GM23338 (cell line): ENCODE results near the gene PRKACA.

Experiments
- CREB1 ChIP-seq: fragments of 250-450 bp; sonication (Bioruptor Pico); IDR thresholded peaks from 2 replicates; pipeline ENCODE4 v1.5.0; 2020; ENCODE audit warnings: low read depth, mild to moderate bottlenecking, moderate library complexity
- CTCF ChIP-seq, 2 experiments: fragments of 200-600 bp in 1 of 2; sonication (generic) in 1 of 2; conservative IDR thresholded peaks; 2 replicates each; pipeline versions ENCODE4 v1.5.1 to v1.6.1; 2016 to 2017; ENCODE audit warnings: antibody characterized with exemption in 2 of 2, low read depth in 2 of 2, mild to moderate bottlenecking in 2 of 2, moderate library complexity in 1 of 2
- EZH2 ChIP-seq: fragments of 200-600 bp; sonication (generic); IDR thresholded peaks from one replicate; pipeline ENCODE4 v1.8.0; 2017; ENCODE audit warnings: antibody characterized with exemption, mild to moderate bottlenecking, low read depth; ENCODE audit not compliant: unreplicated experiment
- EZH2phosphoT487 ChIP-seq: fragments of 200-600 bp; sonication (generic); IDR thresholded peaks from one replicate; pipeline ENCODE4 v1.8.1; 2018; ENCODE audit warnings: antibody characterized with exemption; ENCODE audit not compliant: unreplicated experiment
- JUNB ChIP-seq: IDR thresholded peaks from one replicate; pipeline ENCODE4 v1.6.1; 2016; ENCODE audit warnings: antibody characterized with exemption; ENCODE audit not compliant: unreplicated experiment
- NANOG ChIP-seq: IDR thresholded peaks from 2 replicates; pipeline ENCODE4 v1.6.1; 2016; ENCODE audit warnings: antibody characterized with exemption, borderline replicate concordance
- POLR2AphosphoS5 ChIP-seq: IDR thresholded peaks from 2 replicates; pipeline ENCODE4 v1.6.1; 2016; ENCODE audit warnings: antibody characterized with exemption, low read depth
- REST ChIP-seq: IDR thresholded peaks from one replicate; pipeline ENCODE4 v1.6.1; 2018; ENCODE audit warnings: antibody characterized with exemption; ENCODE audit not compliant: unreplicated experiment

GRCh38 chr19:14114439-14114838, 3.1 kb downstream of the PRKACA start:
- TF ChIP-seq CTCF (conservative IDR thresholded peaks at IDR 0.05; ENCODE audit: low read depth in 2 of 2) (no peak), EZH2 (no peak), REST (no peak), POLR2AphosphoS5 (no peak), NANOG (no peak), EZH2phosphoT487 (no peak), JUNB (no peak), CREB1 (no peak)
